Ishikawa (cell line): ENCODE measurements around the gene C1orf105.

Experiments used
- CEBPB ChIP-seq: IDR thresholded peaks from 2 replicates; pipeline ENCODE4 v1.6.1; 2012
- EGR1 ChIP-seq: IDR thresholded peaks from 2 replicates; pipeline ENCODE4 v1.6.1; 2012
- EP300 ChIP-seq: IDR thresholded peaks from 2 replicates; pipeline ENCODE4 v1.6.1; 2012; ENCODE audit warnings: borderline replicate concordance
- FOXM1 ChIP-seq: IDR thresholded peaks from 2 replicates; pipeline ENCODE4 v1.6.1; 2012; ENCODE audit warnings: low read depth, borderline replicate concordance
- MAX ChIP-seq: IDR thresholded peaks from 2 replicates; pipeline ENCODE4 v1.6.1; 2012
- RAD21 ChIP-seq: IDR thresholded peaks from 2 replicates; pipeline ENCODE4 v1.6.1; 2012; ENCODE audit warnings: low read depth
- REST ChIP-seq: IDR thresholded peaks from 2 replicates; pipeline ENCODE4 v1.6.1; 2012; ENCODE audit warnings: low read depth, mild to moderate bottlenecking
- TAF1 ChIP-seq: IDR thresholded peaks from 2 replicates; pipeline ENCODE4 v1.6.1; 2012; ENCODE audit warnings: low read depth, mild to moderate bottlenecking
- TCF12 ChIP-seq: IDR thresholded peaks from 2 replicates; pipeline ENCODE4 v1.6.1; 2012; ENCODE audit warnings: low read depth
- USF1 ChIP-seq: IDR thresholded peaks from 2 replicates; pipeline ENCODE4 v1.6.1; 2012

- TF ChIP-seq REST (no peak), CEBPB (no peak), USF1 (no peak), EP300 (no peak), TCF12 (no peak), MAX (no peak), RAD21 (no peak), FOXM1 (no peak), EGR1 (no peak), TAF1 (no peak)
These were observed 42.9 kb upstream of the C1orf105 start for GRCh38 chr1:172377565-172377964.
